ENCODE results near the gene NRN1. TPM values are rescaled to one million over a fixed set of nuclear protein-coding genes. Genes with fewer than 3 reads are reported as not detected.

NRN1 gene
- total RNA-seq, 1 experiment from 2014 or later, result not detected

- no peaks in the 10 kb centered on the region for H3K36me3 Mint-ChIP-seq (ENCODE audit: insufficient read depth, unreplicated experiment)
- CTCF ChIA-PET, result no interaction called here
These were observed 6.8 kb downstream of the NRN1 start for GRCh38 chr6:5999688-6000608.

GRCh38 chr6:5998711-5999687, 7.7 kb downstream of the NRN1 start:
- Mint-ChIP-seq H3K4me1 (ENCODE audit: low read depth, unreplicated experiment) (no peaks in the 10 kb centered on the region), H3K27ac (ENCODE audit: unreplicated experiment) (no peak overlapping the region), H3K27me3 (ENCODE audit: unreplicated experiment) (peaks cover 14% of the 10 kb centered on the region), H3K9me3 (ENCODE audit: low read depth, unreplicated experiment) (peaks cover 11% of the 10 kb centered on the region), H3K36me3 (ENCODE audit: insufficient read depth, unreplicated experiment) (no peaks in the 10 kb centered on the region), H3K4me3 (ENCODE audit: low read depth, unreplicated experiment) (no peak overlapping the region)
- no peak for DNase-seq
- intact Hi-C loops (cut with micrococcal nuclease; ENCODE audit: unreplicated experiment), result no loop called here
- no peak for TF ChIP-seq CTCF (IDR thresholded peaks at IDR 0.05; ENCODE audit: unreplicated experiment)
- no TSS peak for BruUV-seq (replicated peaks)
- CTCF ChIA-PET, result no interaction called here

More at GRCh38 chr6:5999688-6000608, 6.8 kb downstream of the NRN1 start:
- intact Hi-C loops (cut with micrococcal nuclease; ENCODE audit: unreplicated experiment), result no loop called here
- TF ChIP-seq CTCF (IDR thresholded peaks at IDR 0.05; ENCODE audit: unreplicated experiment), result no peak
- Mint-ChIP-seq H3K27ac (ENCODE audit: unreplicated experiment) (no peak overlapping the region), H3K27me3 (ENCODE audit: unreplicated experiment) (peaks cover 14% of the 10 kb centered on the region), H3K9me3 (ENCODE audit: low read depth, unreplicated experiment) (peaks cover 11% of the 10 kb centered on the region), H3K4me1 (ENCODE audit: low read depth, unreplicated experiment) (no peaks in the 10 kb centered on the region), H3K4me3 (ENCODE audit: low read depth, unreplicated experiment) (no peak overlapping the region)
- DNase-seq, result no peak
- BruUV-seq (replicated peaks), result no TSS peak

GRCh38 chr6:5998236-5998635, 8.5 kb downstream of the NRN1 start:
- Mint-ChIP-seq H3K36me3 (ENCODE audit: insufficient read depth, unreplicated experiment) (no peaks in the 10 kb centered on the region), H3K27ac (ENCODE audit: unreplicated experiment) (no peak overlapping the region), H3K4me1 (ENCODE audit: low read depth, unreplicated experiment) (no peaks in the 10 kb centered on the region), H3K27me3 (ENCODE audit: unreplicated experiment) (peaks cover 19% of the 10 kb centered on the region), H3K4me3 (ENCODE audit: low read depth, unreplicated experiment) (no peak overlapping the region), H3K9me3 (ENCODE audit: low read depth, unreplicated experiment) (peaks cover 14% of the 10 kb centered on the region)
- CTCF ChIA-PET, result no interaction called here
- no peak for DNase-seq
- intact Hi-C loops (cut with micrococcal nuclease; ENCODE audit: unreplicated experiment), result no loop called here
- BruUV-seq (replicated peaks), result no TSS peak
- no peak for TF ChIP-seq CTCF (IDR thresholded peaks at IDR 0.05; ENCODE audit: unreplicated experiment)

- no peak for DNase-seq
- CTCF ChIA-PET, result no interaction called here
- Mint-ChIP-seq H3K36me3 (ENCODE audit: insufficient read depth, unreplicated experiment) (no peaks in the 10 kb centered on the region), H3K27ac (ENCODE audit: unreplicated experiment) (no peak overlapping the region), H3K27me3 (ENCODE audit: unreplicated experiment) (peaks cover 23% of the 10 kb centered on the region), H3K4me3 (ENCODE audit: low read depth, unreplicated experiment) (no peak overlapping the region), H3K4me1 (ENCODE audit: low read depth, unreplicated experiment) (no peaks in the 10 kb centered on the region), H3K9me3 (ENCODE audit: low read depth, unreplicated experiment) (peaks cover 14% of the 10 kb centered on the region)
- intact Hi-C loops (cut with micrococcal nuclease; ENCODE audit: unreplicated experiment), result no loop called here
- no peak for TF ChIP-seq CTCF (IDR thresholded peaks at IDR 0.05; ENCODE audit: unreplicated experiment)
- BruUV-seq (replicated peaks), result no TSS peak
These were observed 9.2 kb downstream of the NRN1 start for GRCh38 chr6:5997420-5997987.

All from Calu3 (cell line).